ENCODE results near the gene TP53I11.

Gene TP53I11

GRCh38 chr11:44911029-44911814 lies 39.5 kb downstream of the TP53I11 start:
- peak; percentile 91 for DNase-seq

GRCh38 chr11:44910591-44910990 lies 40.1 kb downstream of the TP53I11 start:
- DNase-seq, result no peak

GRCh38 chr11:44909557-44909956 lies 41.1 kb downstream of the TP53I11 start:
- DNase-seq, result no peak

- no peak for DNase-seq
These were observed 44.0 kb downstream of the TP53I11 start for GRCh38 chr11:44906649-44907048.

GRCh38 chr11:44905131-44905866 lies 45.4 kb downstream of the TP53I11 start:
- no peak for DNase-seq

- no peak for DNase-seq
These were observed 46.2 kb downstream of the TP53I11 start for GRCh38 chr11:44904261-44905020.

GRCh38 chr11:44903518-44903917 lies 47.2 kb downstream of the TP53I11 start:
- no peak for DNase-seq

- DNase-seq, result no peak
These were observed 47.6 kb downstream of the TP53I11 start for GRCh38 chr11:44903035-44903434.

GRCh38 chr11:44901786-44902185 lies 48.9 kb downstream of the TP53I11 start:
- no peak for DNase-seq

GRCh38 chr11:44901120-44901633 lies 49.5 kb downstream of the TP53I11 start:
- no peak for DNase-seq

- DNase-seq, result peak; percentile 52
These were observed 50.7 kb downstream of the TP53I11 start for GRCh38 chr11:44899959-44900358.

GRCh38 chr11:44893846-44894617 lies 56.7 kb downstream of the TP53I11 start:
- peak; percentile 79 for DNase-seq

GRCh38 chr11:44893308-44893822 lies 57.3 kb downstream of the TP53I11 start:
- DNase-seq, result peak; percentile 63

GRCh38 chr11:44892843-44893242 lies 57.8 kb downstream of the TP53I11 start:
- DNase-seq, result no peak

GRCh38 chr11:44889266-44889665 lies 61.4 kb downstream of the TP53I11 start:
- DNase-seq, result no peak

GRCh38 chr11:44887636-44888035 lies 63.0 kb downstream of the TP53I11 start:
- DNase-seq, result no peak

GRCh38 chr11:44886790-44887140 lies 63.9 kb downstream of the TP53I11 start:
- DNase-seq, result peak; percentile 61

- no peak for DNase-seq
These were observed 64.5 kb downstream of the TP53I11 start for GRCh38 chr11:44885919-44886789.

GRCh38 chr11:44885065-44885810 lies 65.4 kb downstream of the TP53I11 start:
- DNase-seq, result no peak

GRCh38 chr11:44884056-44884455 lies 66.6 kb downstream of the TP53I11 start:
- no peak for DNase-seq
